HEK293 (cell line): Measurements from ENCODE around the gene SLC25A13.

ENCODE experiments used
- CTCF ChIA-PET: fragments of 350-600 bp; formaldehyde crosslinking; extraction: SDS; loops from one replicate; lab custom pipeline; 2021; ENCODE audit warnings: antibody characterized with exemption; lab: Yijun Ruan, JAX
- POLR2A ChIA-PET: fragments of 300-600 bp; formaldehyde crosslinking; extraction: SDS; loops from one replicate; lab custom pipeline; 2020; ENCODE audit warnings: antibody characterized with exemption, inconsistent platforms; lab: Yijun Ruan, JAX
- H3K27ac ChIP-seq: fragments of 200-500 bp; sonication (Bioruptor generic); 2 replicates; pipeline ENCODE4 v1.5.1; 2014; ENCODE audit warnings: low read depth, low read length, control low read depth, inconsistent platforms; ENCODE audit errors: extremely low read depth
- H3K36me3 ChIP-seq, 2 experiments: fragments of 200-500 bp in 1 of 2; sonication (Bioruptor generic) in 1 of 2; 1 replicate in 1 of 2; 2 replicates in 1 of 2; pipeline ENCODE4 v1.5.1; 2014 to 2017; ENCODE audit warnings: inconsistent platforms in 2 of 2, low read length in 2 of 2; ENCODE audit not compliant: control insufficient read depth in 2 of 2, insufficient read depth in 1 of 2
- H3K4me1 ChIP-seq: fragments of 200-500 bp; sonication (Bioruptor generic); 2 replicates; pipeline ENCODE4 v1.5.1; 2014; ENCODE audit warnings: mild to moderate bottlenecking, low read length, inconsistent platforms; ENCODE audit not compliant: control insufficient read depth, insufficient read depth
- H3K4me3 ChIP-seq: 2 replicates; pipeline ENCODE4 v1.5.1; 2011; ENCODE audit warnings: low read depth, mild to moderate bottlenecking, control low read depth, low read length, moderate library complexity
- H3K9me3 ChIP-seq: fragments of 200-500 bp; sonication (Bioruptor generic); 2 replicates; pipeline ENCODE4 v1.5.1; 2014; ENCODE audit warnings: low read depth, low read length, inconsistent platforms; ENCODE audit not compliant: control insufficient read depth, insufficient read depth
- ATF2 ChIP-seq: fragments of 450-650 bp; formaldehyde crosslinking; IDR thresholded peaks from 2 replicates; pipeline ENCODE4 v1.5.1; 2016; ENCODE audit warnings: missing biosample characterization, missing genetic modification characterization, low read depth
- GFI1B ChIP-seq: fragments of 450-650 bp; formaldehyde crosslinking; IDR thresholded peaks from 2 replicates; pipeline ENCODE4 v1.5.1; 2016; ENCODE audit warnings: missing biosample characterization, missing genetic modification characterization
- GLI4 ChIP-seq: fragments of 450-650 bp; formaldehyde crosslinking; IDR thresholded peaks from 2 replicates; pipeline ENCODE4 v1.5.1; 2016; ENCODE audit warnings: missing biosample characterization, missing genetic modification characterization
- KLF8 ChIP-seq: fragments of 450-650 bp; formaldehyde crosslinking; IDR thresholded peaks from 2 replicates; pipeline ENCODE4 v1.5.1; 2016; ENCODE audit warnings: missing biosample characterization, missing genetic modification characterization
- PRDM1 ChIP-seq: fragments of 450-650 bp; formaldehyde crosslinking; IDR thresholded peaks from 2 replicates; pipeline ENCODE4; 2016; ENCODE audit warnings: missing biosample characterization, missing genetic modification characterization
- ZBTB48 ChIP-seq: fragments of 450-650 bp; formaldehyde crosslinking; IDR thresholded peaks from 2 replicates; pipeline ENCODE4 v1.5.1; 2016; ENCODE audit warnings: missing biosample characterization, missing genetic modification characterization
- ZFP37 ChIP-seq: fragments of 450-650 bp; formaldehyde crosslinking; IDR thresholded peaks from 2 replicates; pipeline ENCODE4 v1.5.1; 2016; ENCODE audit warnings: missing biosample characterization, missing genetic modification characterization
- ZNF157 ChIP-seq: fragments of 450-650 bp; formaldehyde crosslinking; IDR thresholded peaks from 2 replicates; pipeline ENCODE4 v1.5.1; 2016; ENCODE audit warnings: missing biosample characterization, missing genetic modification characterization
- ZNF211 ChIP-seq: fragments of 450-650 bp; formaldehyde crosslinking; IDR thresholded peaks from 2 replicates; pipeline ENCODE4 v1.5.1; 2016; ENCODE audit warnings: low read depth, missing biosample characterization, missing genetic modification characterization
- ZNF366 ChIP-seq: fragments of 450-650 bp; formaldehyde crosslinking; conservative IDR thresholded peaks from 2 replicates; pipeline ENCODE4 v1.5.1; 2016; ENCODE audit warnings: missing biosample characterization, missing genetic modification characterization
- ZNF391 ChIP-seq: fragments of 450-650 bp; formaldehyde crosslinking; IDR thresholded peaks from 2 replicates; pipeline ENCODE4 v1.5.1; 2016; ENCODE audit warnings: low read depth, missing biosample characterization, missing genetic modification characterization, borderline replicate concordance
- ZNF394 ChIP-seq: fragments of 450-650 bp; formaldehyde crosslinking; IDR thresholded peaks from 2 replicates; pipeline ENCODE4 v1.5.1; 2016; ENCODE audit warnings: missing biosample characterization, missing genetic modification characterization, mild to moderate bottlenecking, moderate library complexity, borderline replicate concordance
- ZNF585B ChIP-seq: fragments of 450-650 bp; formaldehyde crosslinking; IDR thresholded peaks from 2 replicates; pipeline ENCODE4 v1.5.1; 2016; ENCODE audit warnings: missing biosample characterization, missing genetic modification characterization
- ZNF600 ChIP-seq: fragments of 450-650 bp; formaldehyde crosslinking; IDR thresholded peaks from 2 replicates; pipeline ENCODE4 v1.5.1; 2016; ENCODE audit warnings: missing biosample characterization, missing genetic modification characterization
- ZNF610 ChIP-seq: fragments of 450-650 bp; formaldehyde crosslinking; IDR thresholded peaks from 2 replicates; pipeline ENCODE4 v1.5.1; 2016; ENCODE audit warnings: missing biosample characterization, missing genetic modification characterization, borderline replicate concordance
- ZNF629 ChIP-seq: fragments of 450-650 bp; formaldehyde crosslinking; IDR thresholded peaks from 2 replicates; pipeline ENCODE4 v1.5.1; 2017; ENCODE audit warnings: missing biosample characterization, missing genetic modification characterization
- ZNF645 ChIP-seq: fragments of 450-650 bp; formaldehyde crosslinking; IDR thresholded peaks from 2 replicates; pipeline ENCODE4; 2016; ENCODE audit warnings: missing biosample characterization, missing genetic modification characterization
- ZNF692 ChIP-seq: fragments of 450-650 bp; formaldehyde crosslinking; IDR thresholded peaks from 2 replicates; pipeline ENCODE4 v1.5.1; 2016; ENCODE audit warnings: missing biosample characterization, missing genetic modification characterization
- ZNF704 ChIP-seq: fragments of 450-650 bp; formaldehyde crosslinking; IDR thresholded peaks from 2 replicates; pipeline ENCODE4 v1.5.1; 2016; ENCODE audit warnings: missing biosample characterization, missing genetic modification characterization
- ZNF777 ChIP-seq: fragments of 450-650 bp; formaldehyde crosslinking; IDR thresholded peaks from 2 replicates; pipeline ENCODE4 v1.5.1; 2017; ENCODE audit warnings: missing biosample characterization, missing genetic modification characterization, borderline replicate concordance
- TF ChIP-seq, protein P1 (sequence below): fragments of 450-650 bp; formaldehyde crosslinking; IDR thresholded peaks from 2 replicates; pipeline ENCODE4 v1.5.1; 2016; ENCODE audit warnings: missing biosample characterization, missing genetic modification characterization
- TF ChIP-seq, protein P2 (sequence below): sonication (generic); formaldehyde crosslinking; IDR thresholded peaks from 2 replicates; pipeline ENCODE4 v1.8.1; 2022; ENCODE audit warnings: mild to moderate bottlenecking, moderate library complexity, missing genetic modification reagents
- TF ChIP-seq, protein P3 (sequence below): fragments of 450-650 bp; formaldehyde crosslinking; IDR thresholded peaks from 2 replicates; pipeline ENCODE4 v1.5.1; 2017; ENCODE audit warnings: missing biosample characterization, missing genetic modification characterization

SLC25A13 gene

DNA sequence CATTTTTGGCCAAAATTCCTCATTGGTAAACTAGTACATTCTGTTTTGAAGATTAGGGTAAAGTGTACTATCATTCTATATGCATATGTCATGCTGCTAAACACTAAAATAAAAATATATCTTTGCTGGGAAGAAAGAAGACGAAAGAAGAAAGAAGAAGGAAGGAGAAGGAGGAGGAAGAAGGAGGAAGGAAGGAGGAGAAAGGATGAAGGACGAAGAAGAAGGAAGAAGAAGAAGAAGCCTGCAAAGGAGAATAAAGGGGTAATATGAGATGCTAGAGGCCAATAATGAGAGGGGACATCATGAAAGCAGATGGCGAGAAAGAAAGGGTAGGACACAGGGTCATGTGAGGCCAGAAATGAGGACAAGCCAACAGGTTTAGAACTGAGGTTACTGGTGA lies 8.0 kb downstream of the SLC25A13 start (continued):
- TF ChIP-seq ZNF366 (tag by site-specific recombination) (peak; percentile 55; the same call in 1 of the 2 replicates), ZNF585B (tag by site-specific recombination) (no peak), ZBTB48 (tag by site-specific recombination) (no peak)

DNA sequence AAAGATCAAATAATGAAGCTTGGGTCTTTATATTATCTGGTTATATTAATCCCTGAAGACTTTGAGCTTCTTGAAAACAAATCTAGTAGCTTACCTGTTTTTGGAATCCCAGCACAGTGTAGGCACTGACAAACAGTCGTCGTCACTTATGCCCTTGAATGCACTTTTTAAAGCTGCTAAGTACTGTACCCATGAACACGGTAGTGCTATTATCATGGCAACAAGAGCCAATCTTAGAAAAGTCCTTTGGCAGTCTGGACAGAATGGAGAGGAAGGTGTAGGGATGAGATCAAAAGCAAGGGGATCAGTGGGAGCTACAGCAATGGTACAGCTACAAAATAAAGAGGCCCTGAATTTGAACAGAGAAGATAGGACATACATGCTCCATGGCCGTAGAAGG lies 9.4 kb downstream of the SLC25A13 start:
- POLR2A ChIA-PET, result no interaction called here
- Histone ChIP-seq H3K9me3 (no peaks in the 10 kb centered on the region), H3K4me3 (no peak overlapping the region)
- no peak for TF ChIP-seq ZNF704
- TF ChIP-seq PRDM1 (tag by site-specific recombination), result no peak
- TF ChIP-seq, protein P1, sequence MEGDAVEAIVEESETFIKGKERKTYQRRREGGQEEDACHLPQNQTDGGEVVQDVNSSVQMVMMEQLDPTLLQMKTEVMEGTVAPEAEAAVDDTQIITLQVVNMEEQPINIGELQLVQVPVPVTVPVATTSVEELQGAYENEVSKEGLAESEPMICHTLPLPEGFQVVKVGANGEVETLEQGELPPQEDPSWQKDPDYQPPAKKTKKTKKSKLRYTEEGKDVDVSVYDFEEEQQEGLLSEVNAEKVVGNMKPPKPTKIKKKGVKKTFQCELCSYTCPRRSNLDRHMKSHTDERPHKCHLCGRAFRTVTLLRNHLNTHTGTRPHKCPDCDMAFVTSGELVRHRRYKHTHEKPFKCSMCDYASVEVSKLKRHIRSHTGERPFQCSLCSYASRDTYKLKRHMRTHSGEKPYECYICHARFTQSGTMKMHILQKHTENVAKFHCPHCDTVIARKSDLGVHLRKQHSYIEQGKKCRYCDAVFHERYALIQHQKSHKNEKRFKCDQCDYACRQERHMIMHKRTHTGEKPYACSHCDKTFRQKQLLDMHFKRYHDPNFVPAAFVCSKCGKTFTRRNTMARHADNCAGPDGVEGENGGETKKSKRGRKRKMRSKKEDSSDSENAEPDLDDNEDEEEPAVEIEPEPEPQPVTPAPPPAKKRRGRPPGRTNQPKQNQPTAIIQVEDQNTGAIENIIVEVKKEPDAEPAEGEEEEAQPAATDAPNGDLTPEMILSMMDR (tag by site-specific recombination), result no peak
- TF ChIP-seq KLF8 (tag by site-specific recombination), result no peak
- no peak for TF ChIP-seq ZNF610 (tag by site-specific recombination)
- TF ChIP-seq ATF2 (tag by site-specific recombination), result no peak
- no peak for TF ChIP-seq GFI1B (tag by site-specific recombination)
- TF ChIP-seq ZNF645, result no peak
- TF ChIP-seq ZNF777 (tag by site-specific recombination), result no peak
- no peak for TF ChIP-seq ZNF157 (tag by site-specific recombination)
- no peak for TF ChIP-seq ZFP37 (tag by site-specific recombination)
- no peak for TF ChIP-seq ZNF629
- TF ChIP-seq ZNF394 (tag by site-specific recombination), result no peak
- TF ChIP-seq, all 188 proteins: peak for 0
- CTCF ChIA-PET, result interaction anchor here (0.6 kb wide), 2 partner anchors 132 to 716 kb away, joined by 3 to 4 read pairs; no protein-coding TSS in a partner anchor
- Histone ChIP-seq H3K4me1 (peaks cover 6% of the 10 kb centered on the region; the same call in 1 of the 2 replicates), H3K36me3 (no peaks in the 10 kb centered on the region), H3K27ac (no peak overlapping the region)

DNA sequence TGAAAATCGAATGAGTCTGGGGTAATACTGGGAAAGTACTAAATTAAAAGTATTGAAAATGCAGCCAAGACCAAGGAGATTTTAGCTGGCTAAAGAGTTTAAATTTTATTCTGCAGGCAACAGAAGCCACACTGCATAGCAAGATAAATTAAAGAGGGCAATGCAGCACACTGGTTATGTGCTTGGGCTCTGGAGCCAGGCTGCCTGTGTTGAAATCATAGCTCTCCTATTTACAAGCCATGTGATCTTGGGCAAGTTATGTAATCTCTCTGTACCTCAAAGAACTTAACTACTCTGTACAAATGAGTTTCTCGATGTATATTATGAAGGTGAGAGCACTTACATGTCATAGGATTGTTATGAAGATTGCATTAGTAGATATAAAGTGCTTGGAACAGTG lies 9.9 kb downstream of the SLC25A13 start:
- POLR2A ChIA-PET, result interaction anchor here (0.5 kb wide), 1 partner anchor 702 kb away, joined by 5 read pairs; no protein-coding TSS in a partner anchor
- Histone ChIP-seq H3K27ac (no peak overlapping the region), H3K9me3 (no peaks in the 10 kb centered on the region), H3K4me1 (peaks cover 6% of the 10 kb centered on the region; the same call in 1 of the 2 replicates), H3K4me3 (no peak overlapping the region), H3K36me3 (no peaks in the 10 kb centered on the region)
- TF ChIP-seq ZNF391 (tag by site-specific recombination) (no peak), ZNF692 (tag by site-specific recombination) (peak; percentile 66), GLI4 (no peak), ZNF600 (tag by site-specific recombination) (peak; percentile 52), ZNF211 (tag by site-specific recombination) (no peak)
- TF ChIP-seq, protein P2, sequence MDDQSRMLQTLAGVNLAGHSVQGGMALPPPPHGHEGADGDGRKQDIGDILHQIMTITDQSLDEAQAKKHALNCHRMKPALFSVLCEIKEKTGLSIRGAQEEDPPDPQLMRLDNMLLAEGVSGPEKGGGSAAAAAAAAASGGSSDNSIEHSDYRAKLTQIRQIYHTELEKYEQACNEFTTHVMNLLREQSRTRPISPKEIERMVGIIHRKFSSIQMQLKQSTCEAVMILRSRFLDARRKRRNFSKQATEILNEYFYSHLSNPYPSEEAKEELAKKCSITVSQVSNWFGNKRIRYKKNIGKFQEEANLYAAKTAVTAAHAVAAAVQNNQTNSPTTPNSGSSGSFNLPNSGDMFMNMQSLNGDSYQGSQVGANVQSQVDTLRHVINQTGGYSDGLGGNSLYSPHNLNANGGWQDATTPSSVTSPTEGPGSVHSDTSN, result no peak
- TF ChIP-seq, protein P3, sequence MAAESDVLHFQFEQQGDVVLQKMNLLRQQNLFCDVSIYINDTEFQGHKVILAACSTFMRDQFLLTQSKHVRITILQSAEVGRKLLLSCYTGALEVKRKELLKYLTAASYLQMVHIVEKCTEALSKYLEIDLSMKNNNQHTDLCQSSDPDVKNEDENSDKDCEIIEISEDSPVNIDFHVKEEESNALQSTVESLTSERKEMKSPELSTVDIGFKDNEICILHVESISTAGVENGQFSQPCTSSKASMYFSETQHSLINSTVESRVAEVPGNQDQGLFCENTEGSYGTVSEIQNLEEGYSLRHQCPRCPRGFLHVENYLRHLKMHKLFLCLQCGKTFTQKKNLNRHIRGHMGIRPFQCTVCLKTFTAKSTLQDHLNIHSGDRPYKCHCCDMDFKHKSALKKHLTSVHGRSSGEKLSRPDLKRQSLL (tag by site-specific recombination), result peak; percentile 23; the same call in 1 of the 2 replicates
- CTCF ChIA-PET, result interaction anchor here (0.6 kb wide), 1 partner anchor 716 kb away, joined by 4 read pairs; no protein-coding TSS in a partner anchor
